COLO668 (cell line): Measurements from ENCODE around the gene KBTBD6.
"Not testable (repeated sequence)": the region's sequence is repeated elsewhere in the genome, so short reads cannot be mapped to it uniquely, and the experiment has no call there.

Source experiments
- DNase-seq: peaks from one replicate; lab custom pipeline; 2025; ENCODE audit not compliant: unreplicated experiment; lab: John Stamatoyannopoulos, UW

Gene KBTBD6

GRCh38 chr13:41132512-41133152 lies at the start of gene KBTBD6:
KBTBD6 (minus strand) TSS chr13:41132802; CDS start chr13:41132511, 291 bp downstream.
- peak; percentile 100 for DNase-seq

GRCh38 chr13:41182231-41182630 lies 49.6 kb upstream of the KBTBD6 start:
- DNase-seq = no peak

GRCh38 chr13:41179593-41180250 lies 47.1 kb upstream of the KBTBD6 start:
- DNase-seq = no peak

GRCh38 chr13:41178040-41178439 lies 45.4 kb upstream of the KBTBD6 start:
- DNase-seq = no peak

- DNase-seq = no peak
These were observed 45.0 kb upstream of the KBTBD6 start for GRCh38 chr13:41177616-41178015.

GRCh38 chr13:41175576-41175975 lies 43.0 kb upstream of the KBTBD6 start:
- DNase-seq = not testable (repeated sequence)

GRCh38 chr13:41162151-41162550 lies 29.5 kb upstream of the KBTBD6 start:
- no peak for DNase-seq

GRCh38 chr13:41159174-41159573 lies 26.6 kb upstream of the KBTBD6 start:
- DNase-seq = no peak

GRCh38 chr13:41157048-41157717 lies 24.6 kb upstream of the KBTBD6 start:
- no peak for DNase-seq

- no peak for DNase-seq
These were observed 24.0 kb upstream of the KBTBD6 start for GRCh38 chr13:41156620-41157019.

- DNase-seq = no peak
These were observed 21.4 kb upstream of the KBTBD6 start for GRCh38 chr13:41154042-41154441.

GRCh38 chr13:41152005-41152404 lies 19.4 kb upstream of the KBTBD6 start:
- DNase-seq = no peak

- DNase-seq = no peak
These were observed 17.5 kb upstream of the KBTBD6 start for GRCh38 chr13:41150058-41150457.

- DNase-seq = no peak
These were observed 16.0 kb upstream of the KBTBD6 start for GRCh38 chr13:41148419-41149283.

- DNase-seq = no peak
These were observed 12.7 kb upstream of the KBTBD6 start for GRCh38 chr13:41145136-41145908.

- DNase-seq = no peak
These were observed 12.0 kb upstream of the KBTBD6 start for GRCh38 chr13:41144576-41144975.

GRCh38 chr13:41139296-41139966 lies 6.8 kb upstream of the KBTBD6 start:
- no peak for DNase-seq

- no peak for DNase-seq
These were observed 5.3 kb upstream of the KBTBD6 start for GRCh38 chr13:41137951-41138350.

GRCh38 chr13:41137241-41137640 lies 4.6 kb upstream of the KBTBD6 start:
- DNase-seq = no peak
